ENCODE results near the gene DNAJA3. TPM values are rescaled to one million over a fixed set of nuclear protein-coding genes. Genes with fewer than 3 reads are reported as not detected.
A peak's percentile ranks its signal among the peaks of the same experiment; 100 is the strongest.

The DNAJA3 gene
- total RNA-seq, 1 donor from 2014 or later, result 40.7 TPM

GRCh38 chr16:4402439-4403132, 23.1 kb upstream of the DNAJA3 start:
- no peak overlapping the region for H3K27ac ChIP-seq
- peaks cover 0 to 3% of the 10 kb centered on the region in 2 donors for H3K4me1 ChIP-seq
- H3K36me3 ChIP-seq, result peaks cover 28 to 35% of the 10 kb centered on the region in 2 donors
- H3K27me3 ChIP-seq, result no peaks in the 10 kb centered on the region
- peak in 1 of 2 donors; percentile 89 for DNase-seq (ENCODE audit: low spot score in 2 of 2)
- no peaks in the 10 kb centered on the region for H3K9me3 ChIP-seq
- intact Hi-C loops (cut with DNase I), result loop anchor here (1.0 kb wide), 1 partner anchor 43 kb away; no protein-coding TSS in a partner anchor
- peak overlapping the region in 1 of 2 donors; percentile 40 for H3K4me3 ChIP-seq
- peak; percentile 86 to 97 (median 96) for TF ChIP-seq CTCF (IDR thresholded peaks at IDR 0.05)

- H3K4me3 ChIP-seq, result no peak overlapping the region
- H3K27me3 ChIP-seq, result no peaks in the 10 kb centered on the region
- peak in 1 of 2 donors; percentile 66 for DNase-seq (ENCODE audit: low spot score in 2 of 2)
- peaks cover 0 to 3% of the 10 kb centered on the region in 2 donors for H3K4me1 ChIP-seq
- peaks cover 35 to 43% of the 10 kb centered on the region in 2 donors for H3K36me3 ChIP-seq
- intact Hi-C loops (cut with DNase I), result no loop called here
- TF ChIP-seq CTCF (IDR thresholded peaks at IDR 0.05), result no peak
- H3K9me3 ChIP-seq, result no peaks in the 10 kb centered on the region
- H3K27ac ChIP-seq, result no peak overlapping the region
Measured at GRCh38 chr16:4403133-4403949, 22.3 kb upstream of the DNAJA3 start.

- peak in 1 of 2 donors; percentile 66 for DNase-seq (ENCODE audit: low spot score in 2 of 2)
- Histone ChIP-seq H3K9me3 (no peaks in the 10 kb centered on the region), H3K36me3 (peaks cover 39 to 44% of the 10 kb centered on the region in 2 donors), H3K4me3 (no peak overlapping the region), H3K27me3 (no peaks in the 10 kb centered on the region), H3K27ac (no peak overlapping the region), H3K4me1 (peaks cover 0 to 3% of the 10 kb centered on the region in 2 donors)
- intact Hi-C loops (cut with DNase I), result no loop called here
- TF ChIP-seq CTCF (IDR thresholded peaks at IDR 0.05), result peak; percentile 37 to 39 (median 38)
Measured at GRCh38 chr16:4404247-4404966, 21.3 kb upstream of the DNAJA3 start.

GRCh38 chr16:4404967-4405696, 20.5 kb upstream of the DNAJA3 start:
- no peaks in the 10 kb centered on the region for H3K27me3 ChIP-seq
- H3K27ac ChIP-seq, result no peak overlapping the region
- TF ChIP-seq CTCF (IDR thresholded peaks at IDR 0.05), result no peak
- DNase-seq (ENCODE audit: low spot score in 2 of 2), result peak in 1 of 2 donors; percentile 61
- no peaks in the 10 kb centered on the region for H3K9me3 ChIP-seq
- H3K4me3 ChIP-seq, result no peak overlapping the region
- H3K4me1 ChIP-seq, result peaks cover 0 to 3% of the 10 kb centered on the region in 2 donors
- H3K36me3 ChIP-seq, result peaks cover 39 to 44% of the 10 kb centered on the region in 2 donors
- intact Hi-C loops (cut with DNase I), result no loop called here
